Endodermal cell (in vitro differentiated cells): ENCODE results near the gene LCN12. TPM values are rescaled to one million over a fixed set of nuclear protein-coding genes. Genes with fewer than 3 reads are reported as not detected.

Source experiments
- DNase-seq: peaks from one replicate; pipeline ENCODE4 v3.0.0-alpha.2; 2017
- H3K27ac ChIP-seq: 2 replicates; pipeline ENCODE4 v1.5.1; 2013; ENCODE audit warnings: mild to moderate bottlenecking, low read depth, low read length, moderate library complexity
- H3K27me3 ChIP-seq: 2 replicates; pipeline ENCODE4 v1.6.1; 2013; ENCODE audit warnings: mild to moderate bottlenecking, low read length, moderate library complexity; ENCODE audit not compliant: insufficient read depth, control insufficient read depth, poor library complexity, severe bottlenecking
- H3K36me3 ChIP-seq: 2 replicates; pipeline ENCODE4 v1.7.0; 2013; ENCODE audit warnings: mild to moderate bottlenecking, low read length, moderate library complexity; ENCODE audit not compliant: control insufficient read depth, insufficient read depth
- H3K4me1 ChIP-seq: one replicate; pipeline ENCODE4 v1.7.0; 2013; ENCODE audit warnings: low read length; ENCODE audit not compliant: control insufficient read depth, insufficient read depth
- H3K4me3 ChIP-seq: 2 replicates; pipeline ENCODE4 v1.5.1; 2013; ENCODE audit warnings: mild to moderate bottlenecking, low read length, moderate library complexity
- H3K9ac ChIP-seq: 2 replicates; pipeline ENCODE4 v1.6.1; 2013; ENCODE audit warnings: mild to moderate bottlenecking, low read length, moderate library complexity; ENCODE audit not compliant: poor library complexity, severe bottlenecking; ENCODE audit errors: extremely low read depth
- H3K9me3 ChIP-seq: 2 replicates; pipeline ENCODE4 v1.6.1; 2013; ENCODE audit warnings: mild to moderate bottlenecking, low read length, moderate library complexity; ENCODE audit not compliant: control insufficient read depth
- H3K27ac Mint-ChIP-seq: 2 replicates; pipeline ENCODE4 v1.8.0; 2020; ENCODE audit warnings: mixed read lengths
- H3K27me3 Mint-ChIP-seq: 2 replicates; pipeline ENCODE4 v1.8.0; 2021; ENCODE audit warnings: mild to moderate bottlenecking, mixed read lengths; ENCODE audit not compliant: insufficient read depth
- H3K36me3 Mint-ChIP-seq: 2 replicates; pipeline ENCODE4 v1.8.0; 2020; ENCODE audit warnings: low read depth, mixed read lengths
- H3K4me1 Mint-ChIP-seq: 2 replicates; pipeline ENCODE4 v1.8.0; 2020; ENCODE audit warnings: mixed read lengths
- H3K4me3 Mint-ChIP-seq: 2 replicates; pipeline ENCODE4 v1.8.0; 2020; ENCODE audit warnings: mild to moderate bottlenecking, moderate library complexity, mixed read lengths
- H3K9me3 Mint-ChIP-seq: 2 replicates; pipeline ENCODE4 v1.8.0; 2020; ENCODE audit warnings: mild to moderate bottlenecking, mixed read lengths
- WGBS, 2 experiments: methylation state at CpG; one replicate each; pipeline versions ENCODE4 v1.1.5 to v1.1.7; 2013; ENCODE audit warnings: missing lambda C conversion rate in 2 of 2, mixed read lengths in 1 of 2; ENCODE audit not compliant: insufficient coverage in 1 of 2, insufficient read length in 1 of 2; 5-methylcytosine and 5-hydroxymethylcytosine counted together
- total RNA-seq, 2 donors: library from RNA; stranded (reverse); fragmentation: NEBNext Ultra II Directional in 1 of 2; extraction: Animal tissue kit (Norgen Biotek cat#: 25700) in 1 of 2; gene quantifications; 2 replicates in 1 of 2; 3 replicates in 1 of 2; pipeline ENCODE4 v1.2.1, GENCODE V29; 2021
- TF ChIP-seq, protein P1 (sequence below): fragments of 200-600 bp; sonication (generic); conservative IDR thresholded peaks from 2 replicates; pipeline ENCODE4 v1.5.0; 2021; ENCODE audit warnings: antibody characterized with exemption, mild to moderate bottlenecking

Gene LCN12
- total RNA-seq, 2 donors from 2014 or later: 2.1 to 4.4 TPM

DNA sequence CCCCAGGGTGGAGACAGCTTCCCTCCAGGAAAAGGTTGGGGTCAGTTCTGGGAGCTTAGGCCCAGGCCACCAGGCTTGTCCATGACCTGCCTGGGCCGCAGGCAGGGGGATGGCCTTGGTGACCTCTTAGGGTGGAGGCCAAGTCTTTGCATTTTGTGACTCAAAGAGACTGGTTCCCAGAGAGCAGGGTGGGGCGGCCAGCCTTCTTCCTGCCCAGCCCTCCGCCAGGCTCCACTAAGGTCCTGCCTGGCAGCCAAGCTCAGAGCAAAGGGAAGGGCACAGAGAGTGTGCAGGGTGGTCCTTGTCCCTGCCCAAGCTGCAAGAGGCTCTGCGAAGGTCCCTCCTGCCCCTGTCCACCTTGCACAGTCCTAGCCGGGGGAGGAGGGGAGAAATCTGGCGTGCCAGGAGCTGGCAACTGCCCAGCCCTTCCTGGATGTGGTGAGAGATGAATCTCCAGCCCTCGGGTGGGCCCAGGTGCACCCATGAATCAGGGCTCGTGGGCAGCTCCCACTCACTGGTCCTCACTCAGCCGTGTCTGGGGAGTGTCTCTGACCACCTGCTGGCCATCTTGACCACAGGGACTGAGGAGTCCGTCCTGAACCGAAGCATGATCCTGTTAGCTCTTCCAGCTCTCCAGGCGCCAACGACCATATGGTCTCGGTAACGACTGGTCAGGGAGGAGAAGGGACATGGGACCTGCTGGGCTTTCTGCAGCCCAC lies 22.9 kb downstream of the LCN12 start:
- no peak overlapping the region for H3K4me3 Mint-ChIP-seq
- no peak overlapping the region for H3K27ac ChIP-seq
- H3K9ac ChIP-seq: no peak overlapping the region
- TF ChIP-seq, protein P1, sequence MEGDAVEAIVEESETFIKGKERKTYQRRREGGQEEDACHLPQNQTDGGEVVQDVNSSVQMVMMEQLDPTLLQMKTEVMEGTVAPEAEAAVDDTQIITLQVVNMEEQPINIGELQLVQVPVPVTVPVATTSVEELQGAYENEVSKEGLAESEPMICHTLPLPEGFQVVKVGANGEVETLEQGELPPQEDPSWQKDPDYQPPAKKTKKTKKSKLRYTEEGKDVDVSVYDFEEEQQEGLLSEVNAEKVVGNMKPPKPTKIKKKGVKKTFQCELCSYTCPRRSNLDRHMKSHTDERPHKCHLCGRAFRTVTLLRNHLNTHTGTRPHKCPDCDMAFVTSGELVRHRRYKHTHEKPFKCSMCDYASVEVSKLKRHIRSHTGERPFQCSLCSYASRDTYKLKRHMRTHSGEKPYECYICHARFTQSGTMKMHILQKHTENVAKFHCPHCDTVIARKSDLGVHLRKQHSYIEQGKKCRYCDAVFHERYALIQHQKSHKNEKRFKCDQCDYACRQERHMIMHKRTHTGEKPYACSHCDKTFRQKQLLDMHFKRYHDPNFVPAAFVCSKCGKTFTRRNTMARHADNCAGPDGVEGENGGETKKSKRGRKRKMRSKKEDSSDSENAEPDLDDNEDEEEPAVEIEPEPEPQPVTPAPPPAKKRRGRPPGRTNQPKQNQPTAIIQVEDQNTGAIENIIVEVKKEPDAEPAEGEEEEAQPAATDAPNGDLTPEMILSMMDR: no peak
- H3K4me1 ChIP-seq: peaks cover 3% of the 10 kb centered on the region
- peaks cover 6% of the 10 kb centered on the region for H3K27me3 ChIP-seq
- no peak overlapping the region for H3K4me3 ChIP-seq
- peaks cover 2% of the 10 kb centered on the region for H3K27me3 Mint-ChIP-seq
- H3K27ac Mint-ChIP-seq: no peak overlapping the region
- 86 to 88% methylated on average over 12 to 15 of the region's 15 CpGs for WGBS, 2 experiments
- no peaks in the 10 kb centered on the region for H3K36me3 ChIP-seq
- no peaks in the 10 kb centered on the region for H3K36me3 Mint-ChIP-seq
- no peaks in the 10 kb centered on the region for H3K9me3 ChIP-seq
- DNase-seq: no peak
- peaks cover 2% of the 10 kb centered on the region for H3K4me1 Mint-ChIP-seq
- no peaks in the 10 kb centered on the region for H3K9me3 Mint-ChIP-seq

DNA sequence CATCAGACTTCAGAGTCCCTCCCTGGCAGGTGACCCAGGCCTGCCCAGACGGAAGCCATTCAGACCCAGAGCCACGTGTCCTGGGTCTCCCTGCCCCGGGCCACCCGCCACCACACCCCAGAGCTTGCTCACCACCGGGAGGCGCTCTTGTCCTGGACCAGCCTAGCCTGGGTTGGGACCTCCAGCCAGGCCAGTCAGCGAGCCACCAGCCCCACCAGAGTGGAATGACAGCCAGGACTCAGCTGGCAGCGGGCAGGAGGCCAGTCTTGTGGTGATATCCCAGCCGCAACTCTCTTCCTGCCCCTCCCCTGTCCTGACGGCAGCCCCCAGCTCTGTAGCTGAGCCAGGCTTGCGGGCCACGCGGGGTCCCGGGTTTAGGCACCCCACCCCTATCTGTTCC lies 23.6 kb downstream of the LCN12 start:
- H3K36me3 ChIP-seq: no peaks in the 10 kb centered on the region
- Mint-ChIP-seq H3K4me3 (no peak overlapping the region), H3K27ac (no peak overlapping the region), H3K4me1 (peaks cover 8% of the 10 kb centered on the region), H3K9me3 (no peaks in the 10 kb centered on the region), H3K36me3 (no peaks in the 10 kb centered on the region), H3K27me3 (peaks cover 2% of the 10 kb centered on the region)
- WGBS, 2 experiments: 85 to 86% methylated on average over 8 to 14 of the region's 14 CpGs
- H3K27ac ChIP-seq: no peak overlapping the region
- H3K4me1 ChIP-seq: peaks cover 3% of the 10 kb centered on the region
- H3K9ac ChIP-seq: no peak overlapping the region
- no peak overlapping the region for H3K4me3 ChIP-seq
- TF ChIP-seq, protein P1: peak; percentile 79
- peak; percentile 92 for DNase-seq
- peaks cover 6% of the 10 kb centered on the region for H3K27me3 ChIP-seq
- no peaks in the 10 kb centered on the region for H3K9me3 ChIP-seq

DNA sequence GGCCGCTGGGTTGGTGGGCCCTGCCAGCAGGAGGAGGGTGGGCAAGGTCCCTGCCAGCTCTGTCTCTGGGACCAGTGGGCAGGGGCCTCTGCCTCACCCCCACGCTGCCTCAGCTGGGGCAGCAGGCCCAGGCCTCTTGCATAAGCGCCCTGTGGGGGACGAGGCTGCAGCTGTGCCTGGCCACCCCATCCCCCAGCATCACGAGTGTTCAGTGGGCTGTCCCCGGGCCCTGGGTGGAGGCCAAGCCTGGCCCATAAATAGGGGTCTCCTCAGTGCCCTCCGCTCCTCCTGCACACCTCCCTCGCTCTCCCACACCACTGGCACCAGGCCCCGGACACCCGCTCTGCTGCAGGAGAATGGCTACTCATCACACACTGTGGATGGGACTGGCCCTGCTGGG lies 25.1 kb downstream of the LCN12 start, which contains the start of gene PTGDS:
PTGDS (plus strand) TSS at position 282 of the 400 bp plus-strand sequence; CDS start at position 357, 75 bp downstream.
- 87 to 92% methylated on average over 4 to 10 of the region's 10 CpGs for WGBS, 2 experiments
- Mint-ChIP-seq H3K4me3 (peak within 1 kb of the TSS; percentile 52), H3K9me3 (no peaks in the 10 kb centered on the region), H3K27me3 (peaks cover 2% of the 10 kb centered on the region), H3K36me3 (no peaks in the 10 kb centered on the region), H3K4me1 (peaks cover 11% of the 10 kb centered on the region), H3K27ac (no peak within 1 kb of the TSS)
- Histone ChIP-seq H3K27me3 (peaks cover 6% of the 10 kb centered on the region), H3K36me3 (no peaks in the 10 kb centered on the region), H3K27ac (no peak within 1 kb of the TSS), H3K9me3 (no peaks in the 10 kb centered on the region), H3K4me1 (peaks cover 3% of the 10 kb centered on the region), H3K4me3 (peak within 1 kb of the TSS; percentile 69), H3K9ac (peak within 1 kb of the TSS; percentile 6)
- TF ChIP-seq, protein P1: no peak
- DNase-seq: no peak
